GM13976 (cell line): ENCODE results near the gene ZNF160.
"Not testable (repeated sequence)": the region's sequence is repeated elsewhere in the genome, so short reads cannot be mapped to it uniquely, and the experiment has no call there.

Source experiments
- DNase-seq: peaks from one replicate; pipeline ENCODE4 v3.0.0; 2012; ENCODE audit warnings: low spot score
- in situ Hi-C: fragments of 300-500 bp; cut with MboI; formaldehyde crosslinking; loops from one replicate; pipeline ENCODE4 v1.12.0; 2022; ENCODE audit warnings: low sequenced_read_pairs, mixed read lengths, inconsistent platforms; ENCODE audit not compliant: unreplicated experiment
- TF ChIP-seq, protein P1 (sequence below): IDR thresholded peaks from 2 replicates; pipeline ENCODE4 v1.5.1; 2012; ENCODE audit warnings: borderline replicate concordance, mild to moderate bottlenecking; ENCODE audit not compliant: insufficient read depth; ENCODE audit errors: extremely low read depth, missing control alignments, control extremely low read depth

Gene ZNF160

DNA sequence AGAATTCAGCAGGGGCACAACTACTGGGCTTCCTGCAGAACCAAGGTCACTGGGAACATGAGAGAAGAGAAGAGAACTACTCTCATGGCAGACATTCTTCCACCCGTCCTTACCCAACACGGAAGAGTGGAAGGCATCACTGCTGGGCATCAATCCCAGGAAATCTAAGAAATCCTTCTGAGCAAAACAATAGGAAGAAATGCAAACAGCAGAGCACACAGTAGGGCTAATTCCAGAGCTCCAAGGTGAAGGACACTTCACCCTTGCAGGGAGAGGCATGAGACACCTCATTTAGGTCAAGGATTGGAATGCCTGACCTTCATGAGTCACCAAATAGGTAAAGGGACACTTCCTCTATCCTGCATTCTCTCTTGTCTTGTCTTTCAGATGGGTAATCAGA, 55.8 kb downstream of the ZNF160 start:
- DNase-seq: no peak
- TF ChIP-seq, protein P1, sequence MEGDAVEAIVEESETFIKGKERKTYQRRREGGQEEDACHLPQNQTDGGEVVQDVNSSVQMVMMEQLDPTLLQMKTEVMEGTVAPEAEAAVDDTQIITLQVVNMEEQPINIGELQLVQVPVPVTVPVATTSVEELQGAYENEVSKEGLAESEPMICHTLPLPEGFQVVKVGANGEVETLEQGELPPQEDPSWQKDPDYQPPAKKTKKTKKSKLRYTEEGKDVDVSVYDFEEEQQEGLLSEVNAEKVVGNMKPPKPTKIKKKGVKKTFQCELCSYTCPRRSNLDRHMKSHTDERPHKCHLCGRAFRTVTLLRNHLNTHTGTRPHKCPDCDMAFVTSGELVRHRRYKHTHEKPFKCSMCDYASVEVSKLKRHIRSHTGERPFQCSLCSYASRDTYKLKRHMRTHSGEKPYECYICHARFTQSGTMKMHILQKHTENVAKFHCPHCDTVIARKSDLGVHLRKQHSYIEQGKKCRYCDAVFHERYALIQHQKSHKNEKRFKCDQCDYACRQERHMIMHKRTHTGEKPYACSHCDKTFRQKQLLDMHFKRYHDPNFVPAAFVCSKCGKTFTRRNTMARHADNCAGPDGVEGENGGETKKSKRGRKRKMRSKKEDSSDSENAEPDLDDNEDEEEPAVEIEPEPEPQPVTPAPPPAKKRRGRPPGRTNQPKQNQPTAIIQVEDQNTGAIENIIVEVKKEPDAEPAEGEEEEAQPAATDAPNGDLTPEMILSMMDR: no peak
- in situ Hi-C loops: no loop called here

DNA sequence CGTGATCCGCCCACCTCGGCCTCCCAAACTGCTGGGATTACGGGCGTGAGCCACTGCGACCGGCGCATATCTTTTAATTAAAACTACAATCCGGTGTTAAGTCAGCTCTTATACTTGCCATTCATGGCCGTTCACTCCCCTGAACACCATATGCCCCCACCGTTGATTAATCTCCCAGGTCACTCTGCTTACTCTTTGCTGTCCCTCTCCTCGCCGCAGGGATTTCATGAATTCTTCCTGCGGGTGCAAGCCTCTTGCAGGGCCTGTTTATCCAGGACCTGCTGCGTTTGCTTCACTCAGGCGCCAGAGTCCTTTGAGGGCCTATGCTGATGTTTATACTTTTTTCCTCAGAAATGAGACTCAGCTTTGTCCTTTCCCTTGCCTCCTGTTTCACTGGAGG, 57.7 kb downstream of the ZNF160 start:
- in situ Hi-C loops: no loop called here
- no peak for DNase-seq
- TF ChIP-seq, protein P1: no peak

- TF ChIP-seq, protein P1: no peak
- in situ Hi-C loops: no loop called here
- no peak for DNase-seq
These were observed 61.9 kb downstream of the ZNF160 start for GRCh38 chr19:53041366-53041765.

- TF ChIP-seq, protein P1: no peak
- DNase-seq: no peak
- in situ Hi-C loops: no loop called here
These were observed 65.8 kb downstream of the ZNF160 start for GRCh38 chr19:53037101-53038097.

GRCh38 chr19:53034948-53035675, 68.1 kb downstream of the ZNF160 start:
- DNase-seq: no peak
- in situ Hi-C loops: no loop called here
- TF ChIP-seq, protein P1: no peak

DNA sequence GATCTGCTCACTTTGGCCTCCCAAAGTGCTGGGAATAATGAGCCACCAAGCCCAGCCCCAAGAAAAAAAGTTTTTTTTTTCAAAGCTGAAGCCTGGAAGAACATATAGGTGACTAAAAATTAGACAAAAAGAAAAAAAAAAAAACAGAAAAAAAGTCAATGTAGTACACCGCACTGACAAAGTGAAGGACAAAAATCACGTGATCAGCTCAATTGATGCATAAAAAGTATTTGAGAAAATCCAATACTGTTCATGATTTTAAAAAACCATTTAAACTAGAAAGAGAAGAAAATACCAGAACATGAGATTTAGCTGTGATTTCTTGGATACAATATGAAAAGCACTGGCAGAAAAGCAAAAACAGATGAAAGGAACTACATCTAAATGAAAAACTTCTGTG, 69.2 kb downstream of the ZNF160 start:
- in situ Hi-C loops: no loop called here
- no peak for DNase-seq
- TF ChIP-seq, protein P1: no peak

GRCh38 chr19:53028306-53028705, 74.9 kb downstream of the ZNF160 start:
- DNase-seq, in situ Hi-C loops: not testable (repeated sequence)
